HG03103 (cell line): ENCODE data around the gene HAS3.
A peak's percentile ranks its signal among the peaks of the same experiment; 100 is the strongest.
"Not testable (repeated sequence)": the region's sequence is repeated elsewhere in the genome, so short reads cannot be mapped to it uniquely, and the experiment has no call there.

Experiments
- ATAC-seq: cut with Tn5 transposase; IDR thresholded peaks from one replicate; pipeline ENCODE4 v1.9.1; 2021; ENCODE audit warnings: low read depth; ENCODE audit not compliant: unreplicated experiment

Gene HAS3

DNA sequence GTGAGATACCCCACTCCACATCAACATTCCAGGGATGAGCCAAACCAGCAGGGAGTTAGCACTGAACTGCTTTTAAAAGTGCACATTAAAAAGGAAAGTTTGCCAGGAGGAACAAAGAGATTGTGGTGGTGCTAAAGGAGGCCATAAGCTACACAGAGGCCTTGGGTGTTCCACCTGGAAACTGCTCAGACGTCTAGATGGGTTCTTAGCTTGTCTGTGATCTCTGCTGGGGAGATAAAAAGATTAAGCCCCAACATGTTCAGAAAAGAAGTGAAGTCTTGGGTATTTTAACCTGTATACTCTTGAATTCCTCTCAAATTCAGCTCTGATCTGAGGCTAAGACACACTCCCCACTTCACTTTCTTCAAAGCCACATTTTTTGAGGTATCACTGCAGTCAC, 10.4 kb downstream of the HAS3 start:
- no peak for ATAC-seq

DNA sequence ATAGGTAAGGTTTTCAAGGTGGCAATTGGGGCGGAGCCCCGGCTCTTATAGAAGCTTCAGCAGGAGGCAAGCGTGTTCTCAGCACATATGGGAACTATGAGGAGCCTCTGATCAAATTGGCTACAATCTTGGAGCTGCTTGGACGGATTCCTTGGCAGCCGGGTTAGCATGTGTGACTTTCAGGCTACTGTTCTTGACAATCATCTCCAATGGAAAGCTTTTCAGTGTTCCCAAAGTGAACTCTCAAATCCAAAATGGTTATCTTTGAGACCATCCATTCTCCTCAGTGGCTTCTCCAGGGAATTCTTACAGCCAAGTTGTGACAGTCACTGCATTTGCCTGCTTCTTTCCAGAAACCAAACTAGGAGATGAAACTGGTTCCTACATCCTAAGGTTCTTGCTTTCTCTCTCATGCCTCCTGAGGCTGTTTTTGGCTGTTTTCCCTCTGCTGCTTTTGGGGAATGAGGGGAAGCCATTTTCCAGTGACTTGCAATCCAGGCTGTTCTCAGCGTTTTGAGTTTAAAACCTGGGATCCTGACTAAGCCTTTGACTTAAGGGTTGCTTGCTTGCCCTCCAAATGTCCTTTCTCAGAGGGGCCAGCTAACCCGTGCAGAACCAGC, 10.9 kb downstream of the HAS3 start:
- ATAC-seq, result no peak

DNA sequence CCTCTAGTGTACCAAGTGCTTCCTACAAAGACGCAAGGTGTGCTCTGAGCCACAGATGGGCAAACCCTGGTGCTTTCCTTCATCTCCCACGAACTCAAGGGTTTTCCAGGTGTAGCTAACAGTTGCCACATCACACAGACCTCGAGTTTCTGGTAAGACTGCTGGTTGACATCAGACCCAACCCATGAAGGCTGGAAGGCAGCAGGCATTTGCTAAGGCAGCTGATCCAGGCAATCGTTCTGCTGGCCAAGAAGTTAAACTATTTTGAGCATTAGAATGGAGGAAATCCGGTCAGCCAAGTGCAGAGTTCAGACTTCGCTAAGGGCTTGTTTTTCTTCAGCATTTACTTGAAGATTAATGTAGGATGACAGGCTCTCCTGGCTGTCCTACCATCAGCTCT, 11.5 kb downstream of the HAS3 start:
- no peak for ATAC-seq

DNA sequence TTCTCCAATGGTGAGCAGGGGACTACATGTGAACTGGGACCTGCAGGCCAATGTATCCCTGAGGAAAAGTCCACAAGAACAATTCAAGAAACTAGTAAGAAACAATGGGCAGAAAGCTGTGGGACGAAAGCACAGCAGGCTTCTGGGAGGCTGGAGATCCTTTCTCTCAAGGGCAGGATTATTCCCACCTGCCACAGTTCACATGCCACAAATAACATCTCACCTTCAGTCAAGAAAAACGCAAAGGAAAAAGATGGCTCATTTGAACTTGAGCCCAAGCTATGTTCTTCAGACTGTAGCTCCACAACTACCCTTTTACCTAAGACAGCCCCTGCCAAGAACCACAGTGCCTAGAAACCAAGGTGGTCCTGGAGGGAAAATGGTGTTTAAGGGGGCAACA, 13.0 kb downstream of the HAS3 start:
- no peak for ATAC-seq

DNA sequence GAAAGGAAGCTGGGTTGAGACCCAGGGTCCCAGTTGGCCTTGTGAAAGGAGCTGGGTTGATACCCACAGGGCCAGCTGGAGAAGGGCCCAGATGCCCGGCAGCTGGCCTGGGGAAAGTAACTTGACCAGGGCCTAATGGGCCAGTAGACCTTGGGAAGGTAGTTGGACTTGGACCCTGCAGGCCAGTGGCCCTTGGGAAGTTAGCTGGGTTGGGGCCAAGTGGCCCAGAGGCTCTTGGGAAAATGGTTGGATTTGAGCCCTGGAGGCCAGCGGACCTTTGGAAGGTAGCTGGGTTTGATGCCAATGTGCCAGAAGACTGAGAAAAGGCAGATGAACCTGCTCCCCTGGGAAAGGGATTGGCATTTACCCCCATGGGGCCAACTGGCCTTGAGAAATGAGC, 13.5 kb downstream of the HAS3 start:
- no peak for ATAC-seq

DNA sequence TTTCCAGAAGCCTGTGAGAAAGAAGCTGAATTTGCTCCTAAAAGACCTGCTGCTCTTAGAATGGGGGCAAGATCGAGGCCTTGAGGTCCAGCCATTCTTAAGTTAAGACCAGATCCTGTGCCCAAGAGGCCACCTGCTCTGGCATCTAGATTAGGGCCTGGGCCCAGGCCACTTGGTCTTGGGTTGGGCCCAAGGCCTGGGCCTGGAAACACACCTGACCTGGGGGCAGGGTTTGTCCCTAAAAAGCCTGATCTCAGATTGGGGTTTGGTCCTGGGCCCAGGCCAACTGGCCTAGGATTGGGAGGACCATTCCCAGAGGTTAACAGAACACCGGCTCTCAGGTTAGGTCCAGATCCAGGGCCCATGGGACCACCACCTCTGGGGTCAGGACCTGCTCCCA, 14.1 kb downstream of the HAS3 start:
- no peak for ATAC-seq

DNA sequence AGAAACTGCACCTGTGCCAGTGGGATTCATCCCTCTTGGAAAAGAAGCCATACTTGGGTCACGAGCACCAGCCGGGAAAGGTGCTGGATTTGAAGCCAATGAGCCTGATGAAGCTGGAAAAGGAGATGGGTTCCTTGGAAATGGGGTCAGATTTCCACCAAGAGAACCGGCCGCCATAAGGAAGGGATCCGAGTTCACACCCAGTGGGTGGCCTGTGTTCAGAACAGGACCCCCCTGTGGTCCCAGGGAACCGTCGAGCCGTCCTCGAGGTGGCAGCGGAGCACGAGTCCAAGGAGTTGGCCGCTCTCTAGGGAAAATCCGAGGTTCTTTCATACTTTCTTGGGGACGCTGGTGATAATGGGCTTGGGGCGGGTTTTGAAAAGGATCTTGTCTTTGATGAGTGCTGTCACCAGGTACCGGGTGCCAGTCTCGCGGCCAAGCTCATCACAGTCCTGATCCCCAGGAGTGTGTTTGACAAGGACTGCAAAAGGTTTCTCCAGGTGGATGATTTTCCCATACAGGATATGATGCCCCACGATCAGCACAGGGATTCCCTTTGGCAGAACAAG, 14.7 kb downstream of the HAS3 start:
- no peak for ATAC-seq

DNA sequence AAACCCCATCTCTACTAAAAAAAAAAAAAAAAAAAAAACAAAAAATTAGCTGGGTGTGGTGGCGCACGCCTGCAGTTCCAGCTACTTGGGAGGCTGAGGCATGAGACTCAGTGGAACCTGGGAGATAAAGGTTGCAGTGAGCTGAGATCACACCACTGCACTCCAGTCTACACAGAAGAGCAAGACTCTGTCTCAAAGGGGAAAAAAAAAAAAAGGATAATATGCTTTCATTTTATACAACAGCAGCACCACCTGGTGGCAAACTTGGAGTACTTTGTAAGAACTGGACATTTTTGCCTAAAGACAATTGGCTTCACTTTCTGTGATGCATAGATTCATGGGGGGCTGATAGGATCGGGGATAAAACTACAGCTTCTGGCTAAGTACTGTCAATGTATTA, 18.5 kb downstream of the HAS3 start:
- ATAC-seq, result no peak

DNA sequence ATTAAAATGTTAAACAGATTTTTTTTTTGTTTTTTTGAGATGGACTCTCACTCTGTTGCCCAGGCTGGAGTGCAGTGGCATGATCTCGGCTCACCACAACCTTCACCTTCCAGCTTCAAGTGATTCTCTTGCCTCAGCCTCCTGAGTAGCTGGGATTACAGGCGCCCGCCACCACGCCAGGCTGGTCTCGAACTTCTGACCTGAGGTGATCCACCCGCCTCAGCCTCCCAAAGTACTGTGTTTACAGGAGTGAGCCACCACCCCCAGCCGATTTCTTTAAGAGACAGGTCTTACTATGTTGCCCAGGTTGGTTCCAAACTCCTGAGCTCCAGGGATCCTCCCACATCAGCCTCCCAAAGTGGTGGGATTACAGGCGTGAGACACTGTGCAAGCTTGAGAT, 19.0 kb downstream of the HAS3 start:
- not testable (repeated sequence) for ATAC-seq

DNA sequence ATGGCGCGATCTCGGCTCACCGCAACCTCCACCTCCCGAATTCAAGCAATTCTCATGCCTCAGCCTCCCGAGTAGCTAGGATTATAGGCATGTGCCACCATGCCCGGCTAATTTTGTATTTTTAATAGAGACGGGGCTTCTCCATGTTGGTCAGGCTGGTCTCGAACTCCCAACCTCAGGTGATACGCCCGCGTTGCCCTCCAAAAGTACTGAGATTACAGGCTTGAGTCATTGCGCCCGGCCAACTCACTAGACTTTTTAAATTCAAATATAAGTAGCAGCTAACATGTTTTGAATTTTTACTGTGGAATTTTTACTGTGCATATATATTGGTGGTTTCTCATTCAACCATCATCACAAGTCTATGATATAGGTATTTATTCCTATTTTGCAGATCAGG, 19.5 kb downstream of the HAS3 start:
- ATAC-seq, result not testable (repeated sequence)

DNA sequence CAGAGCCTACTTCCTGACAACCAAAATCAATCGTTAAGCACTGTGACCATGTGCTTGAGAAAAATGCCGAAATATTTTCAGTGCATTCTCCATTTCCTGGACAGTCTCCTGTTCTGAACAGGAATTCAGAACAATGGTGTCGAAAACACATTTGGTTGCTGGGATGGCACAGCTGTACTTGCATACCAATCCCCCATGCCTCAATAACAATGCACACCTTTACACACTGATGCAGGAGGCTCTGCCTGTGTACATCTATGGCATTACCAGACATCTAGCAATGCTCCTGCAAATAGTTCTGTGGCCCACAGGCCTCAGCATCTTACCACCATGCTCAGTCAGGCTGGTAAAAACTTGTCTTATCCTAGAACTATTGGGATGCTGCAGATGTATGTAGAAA, 20.8 kb downstream of the HAS3 start:
- no peak for ATAC-seq

DNA sequence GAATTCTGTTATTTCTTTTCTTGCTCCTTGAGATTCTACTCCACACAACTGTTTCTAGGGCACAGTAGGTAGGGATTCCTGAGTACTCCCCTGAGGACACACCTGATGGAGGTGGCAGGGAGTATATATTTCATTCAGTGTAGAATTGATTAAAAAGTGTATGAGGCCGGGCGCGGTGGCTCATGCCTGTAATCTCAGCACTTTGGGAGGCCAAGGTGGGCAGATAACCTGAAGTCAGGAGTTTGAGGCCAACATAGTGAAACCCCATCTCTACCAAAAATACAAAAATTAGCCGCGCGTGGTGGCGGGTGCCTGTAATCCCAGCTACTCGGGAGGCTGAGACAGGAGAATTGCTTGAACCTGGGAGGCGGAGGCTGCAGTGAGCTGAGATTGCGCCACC, 21.3 kb downstream of the HAS3 start:
- not testable (repeated sequence) for ATAC-seq

DNA sequence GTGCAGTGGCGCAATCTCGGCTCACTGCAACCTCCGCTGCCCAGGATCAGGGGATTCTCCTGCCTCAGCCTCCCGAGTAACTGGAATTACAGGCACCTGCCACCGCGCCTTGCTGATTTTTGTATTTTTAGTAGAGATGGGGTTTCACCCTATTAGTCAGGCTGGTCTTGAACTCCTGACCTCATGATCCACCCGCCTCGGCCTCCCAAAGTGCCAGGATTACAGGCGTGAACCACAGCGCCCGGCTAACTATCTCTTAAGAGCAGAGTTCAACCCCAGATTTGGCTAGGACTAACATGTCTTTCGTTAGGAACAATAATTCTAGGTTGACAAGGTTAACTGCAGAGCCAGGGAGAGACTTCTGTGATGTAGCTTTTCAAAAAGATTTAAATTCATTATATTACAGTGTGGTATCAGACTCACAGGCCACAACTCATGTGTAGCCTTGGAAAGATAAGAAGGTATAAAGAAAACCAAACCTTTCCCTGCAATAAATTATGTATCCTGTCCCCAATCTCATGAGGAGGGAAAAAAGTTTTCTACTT, 22.6 kb downstream of the HAS3 start:
- ATAC-seq, result no peak

DNA sequence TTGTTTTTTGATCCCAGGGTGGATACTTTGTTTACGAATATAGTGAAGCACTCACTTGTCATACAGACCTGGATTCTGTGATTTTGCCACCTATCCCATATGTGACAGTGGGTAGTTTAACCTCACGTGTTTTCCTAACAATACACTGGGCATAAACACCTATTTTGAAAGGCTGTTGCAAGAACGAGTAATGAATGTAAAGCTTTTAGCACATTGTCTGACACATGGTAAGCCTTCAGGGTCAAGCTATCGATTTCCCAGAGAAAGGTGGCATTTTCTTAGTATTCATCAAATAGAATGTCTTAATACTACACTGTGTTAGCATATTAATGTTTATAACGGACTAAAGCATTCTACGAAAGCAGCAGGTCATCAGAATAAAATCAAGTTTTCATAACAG, 25.0 kb downstream of the HAS3 start:
- no peak for ATAC-seq

DNA sequence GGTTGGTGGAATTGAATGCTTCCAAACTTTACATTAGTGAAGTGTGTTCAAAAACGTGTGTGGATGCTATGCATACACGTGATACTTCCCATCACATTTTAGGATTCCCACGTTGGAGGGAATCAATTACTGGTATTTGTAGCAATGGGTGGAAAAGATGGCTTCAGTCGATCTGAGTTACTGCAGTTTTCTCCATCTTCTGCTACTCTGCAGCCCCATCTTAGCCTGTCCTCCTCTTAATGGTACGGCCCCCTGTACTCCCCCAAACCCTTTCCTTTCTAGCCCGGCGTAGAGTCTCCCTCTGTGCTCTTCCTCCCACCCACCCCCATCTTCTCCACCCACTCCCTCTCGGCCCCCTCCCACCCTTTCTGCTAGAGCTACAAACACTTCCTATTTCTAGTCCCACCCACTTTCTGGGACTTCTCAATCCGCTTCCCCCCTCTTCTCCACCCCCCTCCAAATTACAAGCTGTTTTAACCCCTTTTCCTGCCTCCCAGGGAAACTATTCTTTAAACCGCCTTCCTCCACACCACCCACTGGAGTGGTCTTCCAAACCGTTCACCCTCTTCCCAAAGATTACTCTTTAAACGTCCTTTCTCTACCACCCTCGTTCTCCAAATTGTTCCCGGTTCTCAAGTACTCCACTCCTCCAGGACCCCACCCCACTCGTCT, 25.9 kb downstream of the HAS3 start:
- no peak for ATAC-seq

DNA sequence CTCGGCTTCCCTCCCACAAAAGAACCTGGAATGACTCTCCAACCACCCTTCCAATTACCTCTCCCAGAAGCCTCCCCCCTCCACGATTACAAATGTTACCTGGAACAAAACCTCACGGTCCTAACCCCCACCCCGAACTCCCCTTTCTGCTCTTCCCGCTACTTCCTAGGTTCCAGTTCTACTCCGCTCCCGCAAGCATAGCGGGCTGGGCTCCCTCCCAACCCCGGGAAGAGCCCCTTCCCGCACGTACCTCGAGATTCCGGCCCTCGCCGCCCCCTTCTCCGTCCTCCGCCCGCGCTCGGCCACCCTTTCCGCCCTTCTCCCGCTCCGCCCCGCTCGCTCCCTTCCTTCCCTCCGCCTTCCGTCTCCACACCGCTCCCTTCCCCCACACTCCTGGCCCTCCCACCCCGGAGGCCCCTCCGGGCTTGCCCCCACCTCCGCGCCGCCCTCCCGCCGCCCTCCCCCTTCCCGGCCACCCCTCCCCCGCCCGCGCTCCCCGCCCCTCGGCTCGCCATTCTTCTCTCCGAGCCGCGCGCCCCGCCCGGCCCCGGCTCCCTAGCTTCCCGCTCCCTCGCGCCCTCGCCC, 26.5 kb downstream of the HAS3 start:
- ATAC-seq, result peak; percentile 28

DNA sequence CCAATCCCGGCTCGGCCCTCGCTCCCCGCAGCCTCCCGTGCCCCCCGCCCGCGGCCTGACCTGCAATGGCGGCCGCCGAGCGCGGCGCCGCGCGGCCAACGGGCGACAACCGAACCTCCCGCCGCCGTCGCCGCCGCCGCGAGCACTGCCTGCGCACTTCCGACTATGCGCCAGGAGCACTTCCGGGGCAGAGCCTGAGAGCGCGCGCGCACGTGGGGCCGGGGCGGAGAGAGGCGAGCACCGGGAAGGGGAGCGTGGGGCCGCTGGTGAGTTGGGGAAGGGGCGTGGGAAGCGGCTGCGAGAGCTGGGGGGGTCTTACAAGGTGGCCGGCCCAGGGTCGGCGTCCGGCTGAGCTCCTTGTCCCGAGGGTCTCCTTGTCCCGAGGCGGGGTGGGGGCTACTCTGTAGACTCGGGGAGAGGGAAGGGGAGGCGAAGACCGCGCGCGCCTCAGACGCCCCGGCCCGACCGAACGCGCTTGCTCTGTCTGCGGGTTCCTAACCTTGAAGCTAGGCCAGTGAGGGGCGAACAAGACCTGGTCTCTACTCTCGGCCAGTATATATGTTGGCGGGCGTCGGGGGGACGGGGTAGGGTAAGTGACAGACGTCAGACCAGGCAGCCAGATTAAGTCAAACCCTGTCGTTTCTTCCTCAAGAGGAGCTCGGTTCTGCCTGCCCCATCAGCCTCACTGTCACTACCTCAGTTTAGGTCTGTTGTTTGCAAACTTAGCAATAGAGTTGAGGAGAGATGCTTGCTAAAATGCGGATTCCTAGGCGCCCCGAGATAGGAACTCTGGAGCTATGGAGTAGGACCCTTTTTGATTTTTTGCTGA, 27.2 kb downstream of the HAS3 start, which contains the start of the genes CHTF8 and UTP4:
Gene CHTF8, minus strand, starts transcription at position 165 of the 829 bp plus-strand sequence. CDS start 11,130 bp downstream, outside the sequence.
Gene UTP4, plus strand, starts transcription at position 226 of the 829 bp plus-strand sequence. CDS start 811 bp downstream, outside the sequence.
- ATAC-seq, result peak; percentile 81

DNA sequence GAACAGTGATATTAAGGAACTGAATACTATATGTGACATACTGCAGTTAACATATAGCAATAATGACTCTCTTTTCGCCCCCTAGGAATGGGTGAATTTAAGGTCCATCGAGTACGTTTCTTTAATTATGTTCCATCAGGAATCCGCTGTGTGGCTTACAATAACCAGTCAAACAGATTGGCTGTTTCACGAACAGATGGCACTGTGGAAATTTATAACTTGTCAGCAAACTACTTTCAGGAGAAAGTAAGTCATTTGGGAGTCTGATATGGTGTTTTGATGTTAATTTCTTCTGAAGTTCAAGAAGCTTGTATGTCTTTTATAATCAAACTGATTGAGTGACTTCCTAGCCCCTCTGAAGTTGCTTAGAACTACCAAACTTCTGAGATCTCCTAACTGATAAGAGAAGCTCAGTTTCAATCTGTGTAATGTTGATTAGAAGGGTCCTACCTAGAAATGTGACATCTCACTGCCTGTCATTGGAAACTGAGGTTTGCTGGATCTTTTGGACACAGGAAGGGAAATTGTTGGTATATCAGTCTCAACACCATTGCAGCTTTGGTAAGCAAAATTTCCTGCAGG, 28.0 kb downstream of the HAS3 start:
- ATAC-seq, result no peak

DNA sequence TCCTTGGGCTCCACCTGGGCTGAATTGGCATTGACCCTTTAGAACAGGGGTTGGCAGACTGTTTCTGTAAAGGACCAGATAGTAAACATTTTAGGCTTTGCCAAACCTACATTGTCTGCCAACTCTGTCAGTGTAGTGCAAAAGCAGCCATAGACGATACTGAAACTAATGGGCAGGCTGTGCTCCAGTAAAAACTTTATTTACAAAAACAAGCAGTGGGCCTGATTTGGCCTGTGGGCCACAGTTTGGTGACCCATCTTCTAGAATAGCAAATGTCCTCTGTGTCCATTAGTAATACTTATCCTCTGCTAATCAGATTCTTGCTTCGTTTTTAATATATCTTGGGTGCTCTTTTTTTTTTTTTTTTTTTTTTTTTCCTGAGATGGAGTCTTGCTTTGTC, 33.2 kb downstream of the HAS3 start:
- no peak for ATAC-seq

DNA sequence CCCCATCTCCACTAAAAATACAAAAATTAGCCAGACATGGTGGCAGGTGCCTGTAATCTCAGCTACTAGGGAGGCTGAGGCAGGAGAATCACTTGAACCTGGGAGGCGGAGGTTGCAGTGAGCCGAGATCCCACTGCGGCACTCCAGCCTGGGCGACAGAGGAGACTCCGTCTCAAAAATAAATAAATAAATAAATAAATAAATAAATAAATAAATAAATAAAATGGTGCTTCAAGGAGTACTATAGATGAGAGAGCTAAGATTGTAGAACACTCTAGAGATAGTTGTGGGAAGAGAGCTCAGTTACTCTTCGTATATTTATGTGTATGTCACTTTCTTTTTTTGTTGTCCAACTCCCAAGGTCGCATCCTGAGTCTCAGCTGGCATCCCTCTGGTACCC, 34.0 kb downstream of the HAS3 start:
- not testable (repeated sequence) for ATAC-seq
